ENCODE measurements around the gene GPR160.
A peak's percentile ranks its signal among the peaks of the same experiment; 100 is the strongest.

Gene GPR160

DNA sequence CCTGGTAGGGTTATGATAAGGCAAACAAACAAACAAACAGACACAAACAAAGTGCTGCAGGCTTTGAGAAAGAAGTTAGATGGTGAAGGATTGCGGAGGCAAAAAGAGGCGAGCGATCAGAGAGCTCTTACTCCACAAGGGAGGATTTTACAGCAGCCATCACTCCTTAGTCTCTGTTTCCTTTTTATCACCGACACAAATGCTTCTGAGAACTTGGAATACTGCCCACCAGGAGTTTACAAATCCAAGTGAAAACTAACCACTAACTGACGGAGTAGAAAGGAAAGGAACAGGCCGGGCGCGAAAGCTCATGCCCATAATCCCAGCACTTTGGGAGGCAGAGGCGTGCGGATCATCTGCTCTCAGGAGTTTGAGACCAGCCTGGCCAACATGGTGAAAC is 35.6 kb upstream of the GPR160 start:
- Histone ChIP-seq H3K4me3 (replicated peaks; ENCODE audit: insufficient read depth, low read length) (no peak overlapping the region), H3K27me3 (ENCODE audit: insufficient read depth, poor library complexity, severe bottlenecking) (no peaks in the 10 kb centered on the region), H3K27ac (replicated peaks) (peak overlapping the region; percentile 84)
- DNase-seq (ENCODE audit: low read depth in 1 of 2, low spot score in 1 of 2) = no peak
- TF ChIP-seq, protein P1, sequence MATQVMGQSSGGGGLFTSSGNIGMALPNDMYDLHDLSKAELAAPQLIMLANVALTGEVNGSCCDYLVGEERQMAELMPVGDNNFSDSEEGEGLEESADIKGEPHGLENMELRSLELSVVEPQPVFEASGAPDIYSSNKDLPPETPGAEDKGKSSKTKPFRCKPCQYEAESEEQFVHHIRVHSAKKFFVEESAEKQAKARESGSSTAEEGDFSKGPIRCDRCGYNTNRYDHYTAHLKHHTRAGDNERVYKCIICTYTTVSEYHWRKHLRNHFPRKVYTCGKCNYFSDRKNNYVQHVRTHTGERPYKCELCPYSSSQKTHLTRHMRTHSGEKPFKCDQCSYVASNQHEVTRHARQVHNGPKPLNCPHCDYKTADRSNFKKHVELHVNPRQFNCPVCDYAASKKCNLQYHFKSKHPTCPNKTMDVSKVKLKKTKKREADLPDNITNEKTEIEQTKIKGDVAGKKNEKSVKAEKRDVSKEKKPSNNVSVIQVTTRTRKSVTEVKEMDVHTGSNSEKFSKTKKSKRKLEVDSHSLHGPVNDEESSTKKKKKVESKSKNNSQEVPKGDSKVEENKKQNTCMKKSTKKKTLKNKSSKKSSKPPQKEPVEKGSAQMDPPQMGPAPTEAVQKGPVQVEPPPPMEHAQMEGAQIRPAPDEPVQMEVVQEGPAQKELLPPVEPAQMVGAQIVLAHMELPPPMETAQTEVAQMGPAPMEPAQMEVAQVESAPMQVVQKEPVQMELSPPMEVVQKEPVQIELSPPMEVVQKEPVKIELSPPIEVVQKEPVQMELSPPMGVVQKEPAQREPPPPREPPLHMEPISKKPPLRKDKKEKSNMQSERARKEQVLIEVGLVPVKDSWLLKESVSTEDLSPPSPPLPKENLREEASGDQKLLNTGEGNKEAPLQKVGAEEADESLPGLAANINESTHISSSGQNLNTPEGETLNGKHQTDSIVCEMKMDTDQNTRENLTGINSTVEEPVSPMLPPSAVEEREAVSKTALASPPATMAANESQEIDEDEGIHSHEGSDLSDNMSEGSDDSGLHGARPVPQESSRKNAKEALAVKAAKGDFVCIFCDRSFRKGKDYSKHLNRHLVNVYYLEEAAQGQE (IDR thresholded peaks at IDR 0.05; ENCODE audit: insufficient replicate concordance, low read depth) = no peak
- no peak for TF ChIP-seq POLR2AphosphoS5 (IDR thresholded peaks at IDR 0.05; ENCODE audit: low read depth)
- TF ChIP-seq SPI1 (IDR thresholded peaks at IDR 0.05; ENCODE audit: borderline replicate concordance, low read depth) = no peak
- TF ChIP-seq, protein P2, sequence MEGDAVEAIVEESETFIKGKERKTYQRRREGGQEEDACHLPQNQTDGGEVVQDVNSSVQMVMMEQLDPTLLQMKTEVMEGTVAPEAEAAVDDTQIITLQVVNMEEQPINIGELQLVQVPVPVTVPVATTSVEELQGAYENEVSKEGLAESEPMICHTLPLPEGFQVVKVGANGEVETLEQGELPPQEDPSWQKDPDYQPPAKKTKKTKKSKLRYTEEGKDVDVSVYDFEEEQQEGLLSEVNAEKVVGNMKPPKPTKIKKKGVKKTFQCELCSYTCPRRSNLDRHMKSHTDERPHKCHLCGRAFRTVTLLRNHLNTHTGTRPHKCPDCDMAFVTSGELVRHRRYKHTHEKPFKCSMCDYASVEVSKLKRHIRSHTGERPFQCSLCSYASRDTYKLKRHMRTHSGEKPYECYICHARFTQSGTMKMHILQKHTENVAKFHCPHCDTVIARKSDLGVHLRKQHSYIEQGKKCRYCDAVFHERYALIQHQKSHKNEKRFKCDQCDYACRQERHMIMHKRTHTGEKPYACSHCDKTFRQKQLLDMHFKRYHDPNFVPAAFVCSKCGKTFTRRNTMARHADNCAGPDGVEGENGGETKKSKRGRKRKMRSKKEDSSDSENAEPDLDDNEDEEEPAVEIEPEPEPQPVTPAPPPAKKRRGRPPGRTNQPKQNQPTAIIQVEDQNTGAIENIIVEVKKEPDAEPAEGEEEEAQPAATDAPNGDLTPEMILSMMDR (IDR thresholded peaks at IDR 0.05; ENCODE audit: insufficient read depth, low read length) = no peak
- no peak for TF ChIP-seq GABPA (IDR thresholded peaks at IDR 0.05; ENCODE audit: low read depth)

DNA sequence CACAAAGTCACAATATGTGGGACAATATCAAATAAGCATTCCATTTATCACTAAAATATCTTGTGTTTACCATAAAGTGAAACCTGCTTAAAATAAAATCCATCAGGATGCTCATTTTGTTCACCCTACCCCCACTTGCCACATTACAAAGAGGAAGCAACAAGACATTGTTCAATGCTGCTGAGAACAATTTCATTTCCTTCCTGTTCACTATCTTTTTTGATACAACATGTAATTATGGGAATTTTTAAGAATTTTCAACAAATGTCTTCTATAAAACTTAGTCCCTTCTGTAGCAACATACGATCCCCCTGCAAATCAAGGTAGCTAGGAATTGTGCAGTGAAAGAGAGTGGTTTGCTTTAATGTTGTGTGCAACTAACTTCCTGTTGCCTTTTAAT is 34.9 kb upstream of the GPR160 start:
- H3K27ac ChIP-seq (replicated peaks) = peak overlapping the region; percentile 84
- no peaks in the 10 kb centered on the region for H3K27me3 ChIP-seq (ENCODE audit: insufficient read depth, poor library complexity, severe bottlenecking)
- DNase-seq (ENCODE audit: low read depth in 1 of 2, low spot score in 1 of 2) = peak; percentile 50 to 59

DNA sequence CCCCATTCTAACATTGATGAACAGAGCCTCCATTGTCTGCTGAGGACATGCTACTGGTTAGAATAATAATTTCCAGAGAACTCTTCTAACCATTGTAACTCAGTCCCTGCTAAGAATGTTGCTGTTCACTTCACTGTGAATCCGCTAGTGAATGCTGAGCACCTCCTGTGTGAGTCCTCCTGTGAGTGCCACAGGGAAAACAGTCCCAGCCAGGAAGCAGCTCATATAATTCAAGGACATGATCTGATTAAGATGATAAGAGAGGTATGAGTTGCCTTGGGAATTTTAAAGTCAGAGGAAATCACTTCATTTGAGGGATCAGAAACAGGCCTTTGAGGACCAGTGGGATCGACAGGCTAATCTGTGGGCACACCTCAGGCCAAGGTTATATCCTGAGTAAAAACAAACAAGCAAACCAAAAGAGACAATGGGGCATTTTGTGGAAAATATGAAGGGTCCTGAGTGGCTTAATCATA is 33.9 kb upstream of the GPR160 start:
- H3K27me3 ChIP-seq (ENCODE audit: insufficient read depth, poor library complexity, severe bottlenecking) = no peaks in the 10 kb centered on the region
- H3K27ac ChIP-seq (replicated peaks) = peak overlapping the region; percentile 84
- DNase-seq (ENCODE audit: low read depth in 1 of 2, low spot score in 1 of 2) = no peak
- no peak overlapping the region for H3K4me3 ChIP-seq (replicated peaks; ENCODE audit: insufficient read depth, low read length)
- TF ChIP-seq SPI1 (IDR thresholded peaks at IDR 0.05; ENCODE audit: borderline replicate concordance, low read depth) (no peak), POLR2AphosphoS5 (IDR thresholded peaks at IDR 0.05; ENCODE audit: low read depth) (no peak), GABPA (IDR thresholded peaks at IDR 0.05; ENCODE audit: low read depth) (no peak)
- TF ChIP-seq, protein P1 (IDR thresholded peaks at IDR 0.05; ENCODE audit: insufficient replicate concordance, low read depth) = no peak
- TF ChIP-seq, protein P2 (IDR thresholded peaks at IDR 0.05; ENCODE audit: insufficient read depth, low read length) = no peak

More for the DNA sequence above, 34.9 kb upstream of the GPR160 start:
- H3K4me3 ChIP-seq (replicated peaks; ENCODE audit: insufficient read depth, low read length) = no peak overlapping the region
- TF ChIP-seq POLR2AphosphoS5 (IDR thresholded peaks at IDR 0.05; ENCODE audit: low read depth) (no peak; the same call in 1 of the 2 replicates), SPI1 (IDR thresholded peaks at IDR 0.05; ENCODE audit: borderline replicate concordance, low read depth) (peak; percentile 37; the same call in 1 of the 2 replicates), GABPA (IDR thresholded peaks at IDR 0.05; ENCODE audit: low read depth) (0 out of 2 replicates have a peak, but pooled peaks have one; percentile 34)

DNA sequence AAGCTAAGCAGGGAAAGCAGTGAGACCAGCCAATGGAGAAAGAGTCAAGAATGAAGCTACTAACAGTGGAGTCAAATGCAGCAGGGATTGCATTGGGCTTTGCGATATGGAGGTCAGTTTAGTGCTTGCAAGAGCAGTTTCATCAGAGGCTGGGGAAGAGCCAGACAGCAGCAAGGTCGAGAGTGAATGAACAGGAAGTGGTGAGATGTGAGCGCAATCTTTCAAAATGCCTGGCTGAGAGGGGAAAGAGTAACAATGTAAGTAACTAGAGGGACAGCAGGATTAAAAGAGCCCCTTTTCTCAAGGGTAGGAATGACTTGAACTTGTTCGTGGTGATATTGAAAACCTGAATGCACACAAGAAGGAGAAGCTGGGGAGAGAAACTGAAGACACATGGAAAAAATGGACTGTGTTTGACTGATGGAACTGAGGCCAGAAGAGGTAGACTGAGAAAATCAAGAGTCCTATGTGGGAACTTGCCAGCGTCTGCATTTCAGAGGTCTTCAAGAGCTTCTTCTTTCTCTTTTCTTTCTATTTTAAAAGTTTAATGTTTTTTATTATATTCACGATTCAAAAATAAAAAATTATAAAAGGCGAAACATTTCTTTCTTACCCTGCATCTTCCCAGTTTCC is 30.6 kb upstream of the GPR160 start:
- TF ChIP-seq, protein P1 (IDR thresholded peaks at IDR 0.05; ENCODE audit: insufficient replicate concordance, low read depth) = peak; percentile 13
- TF ChIP-seq GABPA (IDR thresholded peaks at IDR 0.05; ENCODE audit: low read depth) (peak; percentile 48; the same call in 1 of the 2 replicates), SPI1 (IDR thresholded peaks at IDR 0.05; ENCODE audit: borderline replicate concordance, low read depth) (peak; percentile 84), POLR2AphosphoS5 (IDR thresholded peaks at IDR 0.05; ENCODE audit: low read depth) (peak; percentile 85)
- TF ChIP-seq, protein P2 (IDR thresholded peaks at IDR 0.05; ENCODE audit: insufficient read depth, low read length) = no peak
- Histone ChIP-seq H3K27me3 (ENCODE audit: insufficient read depth, poor library complexity, severe bottlenecking) (no peaks in the 10 kb centered on the region), H3K27ac (replicated peaks) (peak overlapping the region; percentile 92), H3K4me3 (replicated peaks; ENCODE audit: insufficient read depth, low read length) (no peak overlapping the region)
- peak; percentile 81 to 94 for DNase-seq (ENCODE audit: low read depth in 1 of 2, low spot score in 1 of 2)
